K562 (cell line): ENCODE results near the gene SLC15A3. TPM values are rescaled to one million over a fixed set of nuclear protein-coding genes. Genes with fewer than 3 reads are reported as not detected.

ENCODE experiments used
- ATAC-seq: fragments of 200-7000 bp; cut with Tn5 transposase; 3 replicates; pipeline ENCODE4 v1.9.1; 2020; ENCODE audit warnings: moderate library complexity
- BruUV-seq: library from RNA; stranded (reverse); fragments of 400-500 nt; replicated peaks from 2 replicates; lab custom pipeline; 2021; lab: Mats Ljungman, UMichigan
- CTCF ChIA-PET: fragments of 300-600 bp; formaldehyde crosslinking; extraction: SDS; loops from one replicate; lab custom pipeline; 2021; ENCODE audit warnings: low intra/inter-chr PET ratio; lab: Yijun Ruan, JAX
- POLR2A ChIA-PET: fragments of 300-600, 350-650 bp; sonication (Branson Sonifier 250); formaldehyde crosslinking; extraction: SDS; loops from one replicate; lab custom pipeline; 2021; ENCODE audit warnings: antibody characterized with exemption, inconsistent platforms; lab: Yijun Ruan, JAX
- DNase-seq, 4 experiments: peaks; one replicate each; pipeline versions ENCODE4 v3.0.0 to v3.0.0-alpha.2; 2011 to 2018; ENCODE audit warnings: low spot score in 3 of 4, mixed read lengths in 3 of 4; ENCODE audit errors: extremely low read depth in 1 of 4
- FAIRE-seq: peaks from 2 replicates; lab custom pipeline; 2011; peaks lifted over from hg19 to GRCh38; lab: Jason Lieb, UNC
- H2AFZ ChIP-seq: 2 replicates; pipeline ENCODE4 v1.6.0; 2011; ENCODE audit warnings: low read depth, low read length, control low read depth, inconsistent platforms
- H3K27ac ChIP-seq: fragments of 200-600 bp; 3 replicates; pipeline ENCODE4 v1.8.0; 2011; ENCODE audit warnings: low read depth, mild to moderate bottlenecking, control low read depth, inconsistent platforms, low read length, moderate library complexity, mixed read lengths; ENCODE audit errors: extremely low read depth
- H3K27me3 ChIP-seq, 2 experiments: fragments of 300-600 bp in 1 of 2; 2 replicates in 1 of 2; 3 replicates in 1 of 2; pipeline versions ENCODE4 v1.6.0 to v1.8.0; 2011; ENCODE audit warnings: inconsistent platforms in 2 of 2, low read length in 2 of 2, mild to moderate bottlenecking in 1 of 2, mixed read lengths in 1 of 2, moderate library complexity in 1 of 2; ENCODE audit not compliant: control insufficient read depth in 2 of 2, insufficient read depth in 2 of 2
- H3K36me3 ChIP-seq: fragments of 300-600 bp; 3 replicates; pipeline ENCODE4 v1.8.0; 2011; ENCODE audit warnings: mild to moderate bottlenecking, low read length, inconsistent platforms; ENCODE audit not compliant: control insufficient read depth, insufficient read depth
- H3K4me1 ChIP-seq, 2 experiments: fragments of 200-600 bp in 1 of 2; replicated peaks in 1 of 2; 2 replicates in 1 of 2; 3 replicates in 1 of 2; pipeline versions ENCODE4 v1.5.1 to v1.8.0; 2011; ENCODE audit warnings: inconsistent platforms in 2 of 2, low read length in 2 of 2, mild to moderate bottlenecking in 1 of 2, mixed read lengths in 1 of 2, moderate library complexity in 1 of 2; ENCODE audit not compliant: control insufficient read depth in 2 of 2, insufficient read depth in 2 of 2
- H3K4me2 ChIP-seq: 2 replicates; pipeline ENCODE4 v1.6.1; 2011; ENCODE audit warnings: low read length, control low read depth, inconsistent platforms, mixed read lengths; ENCODE audit not compliant: insufficient read depth
- H3K4me3 ChIP-seq: fragments of 200-600 bp; sonication (generic), shearing (Covaris generic); 2 replicates; pipeline ENCODE4 v1.5.1; 2016; ENCODE audit warnings: control low read depth, inconsistent platforms
- H3K79me2 ChIP-seq: fragments of 200-600 bp; 3 replicates; pipeline ENCODE4 v1.8.0; 2011; ENCODE audit warnings: low read length, inconsistent platforms; ENCODE audit not compliant: control insufficient read depth, insufficient read depth
- H3K9ac ChIP-seq, 2 experiments: 2 replicates each; pipeline versions ENCODE4 v1.6.0 to v1.6.1; 2011; ENCODE audit warnings: low read depth in 2 of 2, low read length in 2 of 2, control low read depth in 1 of 2, inconsistent platforms in 1 of 2, mild to moderate bottlenecking in 1 of 2, mixed read lengths in 1 of 2; ENCODE audit not compliant: insufficient read depth in 1 of 2
- H3K9me1 ChIP-seq: one replicate; pipeline ENCODE4 v1.6.0; 2011; ENCODE audit warnings: inconsistent platforms, mild to moderate bottlenecking, low read length, moderate library complexity; ENCODE audit not compliant: control insufficient read depth, insufficient read depth
- H3K9me3 ChIP-seq: replicated peaks from 2 replicates; pipeline ENCODE4 v1.5.1; 2011; ENCODE audit warnings: low read depth, low read length, inconsistent platforms; ENCODE audit not compliant: control insufficient read depth, insufficient read depth
- H4K20me1 ChIP-seq: replicated peaks from 2 replicates; pipeline ENCODE4 v1.6.1; 2011; ENCODE audit warnings: low read length, inconsistent platforms, mixed read lengths; ENCODE audit not compliant: control insufficient read depth, insufficient read depth
- DNMT1 ChIP-seq: fragments of 450-650 bp; IDR thresholded peaks from 2 replicates; pipeline ENCODE4 v1.6.1; 2016; ENCODE audit warnings: antibody characterized with exemption, mild to moderate bottlenecking
- HIVEP1 ChIP-seq: fragments of 250-450 bp; sonication (Bioruptor Pico); IDR thresholded peaks from 2 replicates; pipeline ENCODE4 v1.4.0; 2020; ENCODE audit warnings: mild to moderate bottlenecking
- KAT8 ChIP-seq: fragments of 450-650 bp; IDR thresholded peaks from 2 replicates; pipeline ENCODE4 v1.6.1; 2016; ENCODE audit warnings: low read depth, mild to moderate bottlenecking
- KLF1 ChIP-seq: fragments of 450-650 bp; IDR thresholded peaks from 2 replicates; pipeline ENCODE4 v1.6.1; 2016; ENCODE audit warnings: missing genetic modification characterization, missing compliant biosample characterization
- SIN3A ChIP-seq, 2 experiments: fragments of 150-350 bp in 1 of 2; IDR thresholded peaks; 2 replicates each; pipeline ENCODE4 v1.6.1; 2011 to 2016; ENCODE audit warnings: borderline replicate concordance in 2 of 2, low read depth in 2 of 2, low read length in 2 of 2, mild to moderate bottlenecking in 2 of 2, moderate library complexity in 2 of 2; ENCODE audit not compliant: control insufficient read depth in 1 of 2
- SIRT6 ChIP-seq: IDR thresholded peaks from one replicate; pipeline ENCODE4 v1.6.1; 2012; ENCODE audit warnings: low read depth, mild to moderate bottlenecking, control low read depth, inconsistent platforms, low read length, moderate library complexity
- TCFL5 ChIP-seq: fragments of 250-450 bp; sonication (Bioruptor Pico); conservative IDR thresholded peaks from 2 replicates; pipeline ENCODE4 v1.6.1; 2021; ENCODE audit warnings: mild to moderate bottlenecking, moderate library complexity, matching md5 sums
- TEAD4 ChIP-seq, 2 experiments: sonication (generic) in 1 of 2; formaldehyde crosslinking in 1 of 2; IDR thresholded peaks; 2 replicates each; pipeline versions ENCODE4 v1.6.1 to v1.8.0; 2012 to 2022; ENCODE audit warnings: borderline replicate concordance in 1 of 2, inconsistent platforms in 1 of 2, low read length in 1 of 2, mild to moderate bottlenecking in 1 of 2, missing genetic modification reagents in 1 of 2
- ZNF121 ChIP-seq: sonication (generic); formaldehyde crosslinking; conservative IDR thresholded peaks from 2 replicates; pipeline ENCODE4 v1.8.0; 2022; ENCODE audit warnings: missing genetic modification reagents
- ZNF764 ChIP-seq: fragments of 250-450 bp; sonication (Bioruptor Pico); IDR thresholded peaks from 2 replicates; pipeline ENCODE4 v1.4.0; 2020; ENCODE audit warnings: low read depth, mild to moderate bottlenecking, moderate library complexity
- WGBS: fragments of 100-300 bp; shearing (Covaris generic); methylation state at CpG from one replicate; pipeline ENCODE4 v1.1.6; 2016; ENCODE audit warnings: low coverage, mixed read lengths; ENCODE audit not compliant: insufficient coverage; ENCODE audit errors: missing lambda C conversion rate; 5-methylcytosine and 5-hydroxymethylcytosine counted together
- in situ Hi-C: fragments of 300-500 bp; cut with MboI; formaldehyde crosslinking; loops from 4 replicates; pipeline ENCODE4 v1.15.0; 2018; ENCODE audit warnings: inconsistent platforms, mixed read lengths
- intact Hi-C: fragments of 100-400 bp; cut with micrococcal nuclease; formaldehyde crosslinking; loops from 2 replicates; pipeline ENCODE4 v1.14.2; 2022
- polyA plus RNA-seq, 8 experiments: library from polyadenylated mRNA; depleted of rRNA in 4 of 8; stranded (reverse) in 5 of 8; unstranded in 3 of 8; fragments of >200 nt; fragmentation: Nextera tagmentation in 2 of 8; fragmentation: Illumina TruSeq in 1 of 8; extraction: Ambion mirVana in 2 of 8; extraction: Trizol in 1 of 8; gene quantifications; 2 replicates each; pipeline versions ENCODE4 v1.2.1 to v1.2.3, GENCODE V29; 2011 to 2014; ENCODE audit warnings: inconsistent platforms in 1 of 8, missing spikeins in 1 of 8
- total RNA-seq, 7 experiments: library from RNA; depleted of rRNA in 6 of 7; stranded (reverse); fragments of >200 nt in 6 of 7; fragmentation: Illumina TruSeq in 2 of 7; extraction: Trizol in 2 of 7; gene quantifications; 2 replicates each; pipeline versions ENCODE4 v1.2.1 to v1.2.3, GENCODE V29; 2011 to 2021; ENCODE audit warnings: low replicate concordance in 1 of 7
- TF ChIP-seq, protein P1 (sequence below): fragments of 450-650 bp; formaldehyde crosslinking; IDR thresholded peaks from 2 replicates; pipeline ENCODE4 v1.4.0; 2022; ENCODE audit warnings: mild to moderate bottlenecking, moderate library complexity

The SLC15A3 gene
- total and polyA plus RNA-seq, 9 of the 15 experiments (the other 6 are each of a cell fraction or from before 2014, with no cell fraction given): 0.07 to 0.27 TPM; not detected in 7

DNA sequence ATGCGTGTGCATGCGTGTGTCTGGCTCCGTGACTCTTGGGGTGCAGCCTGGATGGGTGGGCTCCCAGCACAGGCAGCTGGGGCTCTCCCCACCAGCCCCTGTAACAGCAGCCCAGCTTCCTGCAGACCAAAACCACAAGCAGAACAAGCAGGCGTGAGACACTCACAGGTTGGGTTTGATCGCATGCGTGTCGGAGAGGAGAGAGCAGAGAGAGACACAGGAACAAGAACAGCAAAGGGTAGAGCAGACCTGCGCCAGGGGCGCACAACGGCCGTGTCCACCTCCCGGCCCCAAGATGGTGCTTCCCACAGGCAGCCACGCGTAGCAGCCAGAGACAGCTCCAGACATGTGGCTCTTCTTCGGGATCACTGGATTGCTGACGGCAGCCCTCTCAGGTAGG lies 19.5 kb upstream of the SLC15A3 start, which contains the start of gene CD6:
CD6 (plus strand) TSS at position 161 of the 400 bp plus-strand sequence; CDS start at position 347, 186 bp downstream.
- Histone ChIP-seq H2AFZ (no peak within 1 kb of the TSS), H3K27ac (no peak within 1 kb of the TSS), H3K4me3 (no peak within 1 kb of the TSS), H3K9me1 (no peaks in the 10 kb centered on the region), H3K36me3 (no peaks in the 10 kb centered on the region), H3K79me2 (no peaks in the 10 kb centered on the region), H3K4me2 (no peak within 1 kb of the TSS), H3K9ac (no peak within 1 kb of the TSS; a peak in 1 of 4 replicates), H4K20me1 (no peaks in the 10 kb centered on the region), H3K9me3 (no peaks in the 10 kb centered on the region), H3K4me1 (peaks cover 0 to 4% of the 10 kb centered on the region in 2 experiments; a peak in 1 of 5 replicates), H3K27me3 (peaks cover 20 to 59% of the 10 kb centered on the region in 2 experiments; a peak in 4 of 5 replicates)
- DNase-seq (no peak), ATAC-seq (no peak), FAIRE-seq (no peak)
- in situ Hi-C loops: no loop called here
- no TSS peak for BruUV-seq
- POLR2A ChIA-PET: interaction anchor here (0.6 to 1.1 kb wide), 3 partner anchors 51 to 285 kb away, joined by 3 read pairs; no protein-coding TSS in a partner anchor
- intact Hi-C loops: no loop called here
- whole genome bisulfite sequencing: 0% methylated on average over 13 of the region's 16 CpGs
- CTCF ChIA-PET: interaction anchor here (1.4 kb wide), 1 partner anchor 27 kb away, joined by 4 read pairs; no protein-coding TSS in a partner anchor
- TF ChIP-seq KLF1: no peak
- no peak for TF ChIP-seq TCFL5 (CRISPR knock-in tag)
- TF ChIP-seq, protein P1, sequence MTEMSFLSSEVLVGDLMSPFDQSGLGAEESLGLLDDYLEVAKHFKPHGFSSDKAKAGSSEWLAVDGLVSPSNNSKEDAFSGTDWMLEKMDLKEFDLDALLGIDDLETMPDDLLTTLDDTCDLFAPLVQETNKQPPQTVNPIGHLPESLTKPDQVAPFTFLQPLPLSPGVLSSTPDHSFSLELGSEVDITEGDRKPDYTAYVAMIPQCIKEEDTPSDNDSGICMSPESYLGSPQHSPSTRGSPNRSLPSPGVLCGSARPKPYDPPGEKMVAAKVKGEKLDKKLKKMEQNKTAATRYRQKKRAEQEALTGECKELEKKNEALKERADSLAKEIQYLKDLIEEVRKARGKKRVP: no peak
- no peak for TF ChIP-seq SIRT6
- no peak for TF ChIP-seq ZNF121 (CRISPR knock-in tag)
- TF ChIP-seq TEAD4 (IDR thresholded peaks at IDR 0.05; ENCODE audit: low read length): no peak
- TF ChIP-seq TEAD4 (CRISPR knock-in tag; IDR thresholded peaks at IDR 0.05; ENCODE audit: borderline replicate concordance): no peak
- no peak for TF ChIP-seq SIN3A (IDR thresholded peaks at IDR 0.05; ENCODE audit: borderline replicate concordance in 2 of 2, control insufficient read depth in 1 of 2, low read depth in 2 of 2, low read length in 2 of 2)
- no peak for TF ChIP-seq KAT8
- TF ChIP-seq ZNF764 (CRISPR knock-in tag): no peak
- no peak for TF ChIP-seq HIVEP1
- TF ChIP-seq DNMT1: no peak
